Natural killer cell (primary cell): ENCODE results near the gene CCDC78. TPM values are rescaled to one million over a fixed set of nuclear protein-coding genes. Genes with fewer than 3 reads are reported as not detected.
"Not testable (repeated sequence)": the region's sequence is repeated elsewhere in the genome, so short reads cannot be mapped to it uniquely, and the experiment has no call there.

ENCODE experiments used
- ATAC-seq, 3 donors: fragments of 150-1000 bp in 2 of 3; fragments of 200-7000 bp in 1 of 3; cut with Tn5 transposase; 1 replicate in 1 of 3; 2 replicates in 2 of 3; pipeline ENCODE4 v1.10.0; 2021; ENCODE audit warnings: mild to moderate bottlenecking in 2 of 3, moderate library complexity in 2 of 3
- DNase-seq, 2 donors: peaks; one replicate each; pipeline versions ENCODE4 v3.0.0 to v3.0.0-alpha.2; 2013 to 2021; ENCODE audit warnings: mixed read lengths in 1 of 2
- H3K27ac ChIP-seq: one replicate; pipeline ENCODE4 v1.5.1; 2013; ENCODE audit warnings: mild to moderate bottlenecking, low read length
- H3K27me3 ChIP-seq: one replicate; pipeline ENCODE4 v1.6.1; 2013; ENCODE audit warnings: low read length; ENCODE audit not compliant: control insufficient read depth, insufficient read depth
- H3K36me3 ChIP-seq: one replicate; pipeline ENCODE4 v1.6.1; 2013; ENCODE audit warnings: low read length; ENCODE audit not compliant: control insufficient read depth, insufficient read depth
- H3K4me1 ChIP-seq: one replicate; pipeline ENCODE4 v1.6.1; 2013; ENCODE audit warnings: low read length; ENCODE audit not compliant: control insufficient read depth, insufficient read depth
- H3K4me3 ChIP-seq: one replicate; pipeline ENCODE4 v1.5.1; 2013; ENCODE audit warnings: low read length
- H3K9me3 ChIP-seq: one replicate; pipeline ENCODE4 v1.6.1; 2013; ENCODE audit warnings: low read length; ENCODE audit not compliant: control insufficient read depth, insufficient read depth
- H3K27ac Mint-ChIP-seq, 2 donors: one replicate each; pipeline ENCODE4 v1.8.0; 2022; ENCODE audit warnings: mild to moderate bottlenecking in 2 of 2, mixed read lengths in 2 of 2, moderate library complexity in 1 of 2
- H3K27me3 Mint-ChIP-seq, 2 donors: one replicate each; pipeline ENCODE4 v1.8.0; 2022; ENCODE audit warnings: low read depth in 2 of 2, mixed read lengths in 2 of 2
- H3K36me3 Mint-ChIP-seq: one replicate; pipeline ENCODE4 v1.8.0; 2022; ENCODE audit warnings: mixed read lengths
- H3K4me1 Mint-ChIP-seq, 2 donors: one replicate each; pipeline ENCODE4 v1.8.0; 2022; ENCODE audit warnings: mixed read lengths in 2 of 2
- H3K4me3 Mint-ChIP-seq: one replicate; pipeline ENCODE4 v1.8.0; 2022; ENCODE audit warnings: mild to moderate bottlenecking, moderate library complexity, mixed read lengths
- H3K9me3 Mint-ChIP-seq, 2 donors: one replicate each; pipeline ENCODE4 v1.8.0; 2022; ENCODE audit warnings: mixed read lengths in 2 of 2
- CTCF ChIP-seq: fragments of 200-600 bp; IDR thresholded peaks from one replicate; pipeline ENCODE4 v1.8.0; 2022; ENCODE audit warnings: antibody characterized with exemption
- WGBS: methylation state at CpG from one replicate; pipeline ENCODE4 v1.1.7; 2013; ENCODE audit warnings: missing lambda C conversion rate; ENCODE audit not compliant: insufficient coverage; 5-methylcytosine and 5-hydroxymethylcytosine counted together
- intact Hi-C: fragments of 100-400 bp; cut with micrococcal nuclease; formaldehyde crosslinking; loops from one replicate; pipeline ENCODE4 v1.14.2; 2022
- total RNA-seq, 4 donors: library from RNA; stranded (reverse); fragments of 120-200 nt in 1 of 4; gene quantifications; one replicate each; pipeline versions ENCODE4 v1.2.3 to v1.2.4, GENCODE V29; 2013 to 2022

CCDC78 gene
- total RNA-seq, 3 donors from 2014 or later (not counting 1 experiment from before 2014, with no cell fraction given): 6.2 to 10.0 (median 7.7) TPM

DNA sequence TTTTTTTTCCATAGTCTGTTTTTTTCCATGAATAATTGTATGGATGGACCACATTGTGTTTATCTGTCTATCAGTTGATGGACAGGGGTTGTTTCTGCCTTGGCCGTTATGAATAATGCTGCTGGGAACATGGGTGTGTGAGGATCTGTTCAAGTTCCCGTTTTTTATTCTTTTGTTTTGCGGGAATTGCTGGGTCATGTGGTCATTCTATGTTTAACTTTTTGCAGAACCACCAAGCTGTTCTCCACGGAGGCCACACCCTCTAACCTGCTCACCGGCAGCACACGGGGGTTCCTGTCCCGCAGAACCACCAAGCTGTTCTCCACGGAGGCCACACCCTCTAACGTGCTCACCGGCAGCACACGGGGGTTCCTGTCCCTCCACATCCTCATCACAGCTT lies 28.4 kb upstream of the CCDC78 start:
- Mint-ChIP-seq H3K4me3 (no peak overlapping the region), H3K27me3 (peaks cover 3 to 14% of the 10 kb centered on the region in 2 donors), H3K36me3 (no peaks in the 10 kb centered on the region), H3K4me1 (peaks cover 0 to 5% of the 10 kb centered on the region in 2 donors), H3K9me3 (no peaks in the 10 kb centered on the region), H3K27ac (no peak overlapping the region)
- intact Hi-C loops: no loop called here
- ATAC-seq (no peak), DNase-seq (no peak)
- WGBS: 2% methylated on average over 11 of the region's 11 CpGs
- no peak overlapping the region for H3K27ac ChIP-seq
- no peaks in the 10 kb centered on the region for H3K4me1 ChIP-seq
- H3K9me3 ChIP-seq: no peaks in the 10 kb centered on the region
- H3K4me3 ChIP-seq: no peak overlapping the region
- no peaks in the 10 kb centered on the region for H3K36me3 ChIP-seq
- TF ChIP-seq CTCF: no peak
- no peaks in the 10 kb centered on the region for H3K27me3 ChIP-seq

DNA sequence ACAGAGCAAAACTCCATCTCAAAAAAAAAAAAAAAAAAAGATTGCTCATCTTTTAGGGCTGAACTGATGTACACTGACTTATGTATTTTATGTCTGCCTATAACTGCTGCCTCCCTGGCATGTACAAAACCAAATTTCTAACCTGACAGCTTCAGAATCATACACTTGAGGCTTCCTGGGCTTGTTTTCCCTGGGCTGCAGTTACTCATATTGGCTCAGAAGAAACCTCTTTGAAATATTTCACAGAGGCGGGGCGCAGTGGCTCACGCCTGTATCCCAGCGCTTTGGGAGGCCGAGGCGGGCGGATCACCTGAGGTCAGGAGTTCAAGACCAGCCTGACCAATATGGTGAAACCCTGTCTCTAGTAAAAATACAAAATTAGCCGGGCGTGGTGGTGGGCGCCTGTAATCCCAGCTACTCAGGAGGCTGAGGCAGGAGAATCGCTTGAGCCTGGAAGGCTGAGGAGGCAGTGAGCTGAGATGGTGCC lies 27.9 kb upstream of the CCDC78 start:
- not testable (repeated sequence) for H3K4me3 Mint-ChIP-seq, ATAC-seq
- WGBS: 97% methylated on average over 11 of the region's 11 CpGs

GRCh38 chr16:752007-752312 lies 25.7 kb upstream of the CCDC78 start:
- Histone ChIP-seq H3K27me3 (no peaks in the 10 kb centered on the region), H3K27ac (no peak overlapping the region), H3K9me3 (no peaks in the 10 kb centered on the region), H3K4me3 (no peak overlapping the region), H3K36me3 (no peaks in the 10 kb centered on the region), H3K4me1 (no peaks in the 10 kb centered on the region)
- 87% methylated on average over 10 of the region's 10 CpGs for WGBS
- Mint-ChIP-seq H3K4me3 (no peak overlapping the region), H3K4me1 (no peaks in the 10 kb centered on the region), H3K9me3 (no peaks in the 10 kb centered on the region), H3K27ac (no peak overlapping the region), H3K36me3 (no peaks in the 10 kb centered on the region), H3K27me3 (peaks cover 3 to 8% of the 10 kb centered on the region in 2 donors)
- intact Hi-C loops: no loop called here
- ATAC-seq: no peak
- TF ChIP-seq CTCF: no peak
- no peak for DNase-seq

More for the DNA sequence above, 27.9 kb upstream of the CCDC78 start:
- H3K27ac ChIP-seq, H3K4me1 Mint-ChIP-seq, DNase-seq, H3K9me3 Mint-ChIP-seq, H3K4me3 ChIP-seq, H3K36me3 Mint-ChIP-seq, H3K27me3 ChIP-seq, intact Hi-C loops, H3K9me3 ChIP-seq, H3K4me1 ChIP-seq, H3K27ac Mint-ChIP-seq, H3K36me3 ChIP-seq: not testable (repeated sequence)
- H3K27me3 Mint-ChIP-seq: peaks cover 3 to 14% of the 10 kb centered on the region in 2 donors

GRCh38 chr16:751152-752006 lies 25.1 kb upstream of the CCDC78 start:
- H3K4me3 Mint-ChIP-seq: no peak overlapping the region
- 87% methylated on average over 35 of the region's 39 CpGs for WGBS
- no peak for TF ChIP-seq CTCF
- Histone ChIP-seq H3K27ac (no peak overlapping the region), H3K27me3 (no peaks in the 10 kb centered on the region), H3K4me3 (no peak overlapping the region), H3K36me3 (no peaks in the 10 kb centered on the region), H3K9me3 (no peaks in the 10 kb centered on the region), H3K4me1 (no peaks in the 10 kb centered on the region)
- DNase-seq (no peak), ATAC-seq (no peak)
- no peak overlapping the region for H3K27ac Mint-ChIP-seq
- H3K4me1 Mint-ChIP-seq: no peaks in the 10 kb centered on the region
- no peaks in the 10 kb centered on the region for H3K36me3 Mint-ChIP-seq
- peaks cover 1 to 2% of the 10 kb centered on the region in 2 donors for H3K27me3 Mint-ChIP-seq
- H3K9me3 Mint-ChIP-seq: no peaks in the 10 kb centered on the region
- intact Hi-C loops: no loop called here
